ENCODE data around the gene TWIST2. TPM values are rescaled to one million over a fixed set of nuclear protein-coding genes. Genes with fewer than 3 reads are reported as not detected.

Gene TWIST2
- total RNA-seq, 2 experiments from 2014 or later = not detected

DNA sequence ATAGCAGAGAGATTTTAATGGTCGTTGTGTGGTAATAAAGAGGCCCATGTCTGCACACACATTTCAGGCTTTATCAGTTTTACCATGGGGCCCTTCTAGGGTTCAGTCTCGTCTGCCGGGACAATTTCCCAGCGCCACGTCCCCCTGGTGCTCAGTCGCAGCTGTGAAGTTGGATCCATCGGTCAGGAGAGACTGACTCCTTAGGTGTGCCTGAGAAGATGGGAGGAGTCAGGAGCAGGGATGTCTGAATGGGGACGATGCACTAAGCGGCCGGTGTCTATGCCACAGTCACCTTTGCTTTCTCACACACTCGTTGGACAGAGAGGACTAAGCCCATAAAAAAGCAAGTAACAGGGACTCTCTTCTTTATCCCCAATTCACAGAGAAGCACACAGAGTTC is 71.4 kb downstream of the TWIST2 start:
- no peak for DNase-seq
- no peaks in the 10 kb centered on the region for H3K36me3 ChIP-seq (ENCODE audit: insufficient read depth, low read length)
- Mint-ChIP-seq H3K27ac (no peak overlapping the region), H3K27me3 (peaks cover 35% of the 10 kb centered on the region), H3K4me1 (ENCODE audit: low read depth) (no peaks in the 10 kb centered on the region), H3K4me3 (no peak overlapping the region), H3K9me3 (no peaks in the 10 kb centered on the region), H3K36me3 (ENCODE audit: low read depth) (no peaks in the 10 kb centered on the region)
- H3K4me3 ChIP-seq (ENCODE audit: low read length) = no peak overlapping the region
- ATAC-seq (ENCODE audit: poor library complexity) = no peak
- peaks cover 0 to 6% of the 10 kb centered on the region in 2 experiments for H3K9me3 ChIP-seq (ENCODE audit: control insufficient read depth in 1 of 2, insufficient read depth in 1 of 2, low read length in 2 of 2)
- CTCF ChIA-PET = no interaction called here
- TF ChIP-seq, protein P1, sequence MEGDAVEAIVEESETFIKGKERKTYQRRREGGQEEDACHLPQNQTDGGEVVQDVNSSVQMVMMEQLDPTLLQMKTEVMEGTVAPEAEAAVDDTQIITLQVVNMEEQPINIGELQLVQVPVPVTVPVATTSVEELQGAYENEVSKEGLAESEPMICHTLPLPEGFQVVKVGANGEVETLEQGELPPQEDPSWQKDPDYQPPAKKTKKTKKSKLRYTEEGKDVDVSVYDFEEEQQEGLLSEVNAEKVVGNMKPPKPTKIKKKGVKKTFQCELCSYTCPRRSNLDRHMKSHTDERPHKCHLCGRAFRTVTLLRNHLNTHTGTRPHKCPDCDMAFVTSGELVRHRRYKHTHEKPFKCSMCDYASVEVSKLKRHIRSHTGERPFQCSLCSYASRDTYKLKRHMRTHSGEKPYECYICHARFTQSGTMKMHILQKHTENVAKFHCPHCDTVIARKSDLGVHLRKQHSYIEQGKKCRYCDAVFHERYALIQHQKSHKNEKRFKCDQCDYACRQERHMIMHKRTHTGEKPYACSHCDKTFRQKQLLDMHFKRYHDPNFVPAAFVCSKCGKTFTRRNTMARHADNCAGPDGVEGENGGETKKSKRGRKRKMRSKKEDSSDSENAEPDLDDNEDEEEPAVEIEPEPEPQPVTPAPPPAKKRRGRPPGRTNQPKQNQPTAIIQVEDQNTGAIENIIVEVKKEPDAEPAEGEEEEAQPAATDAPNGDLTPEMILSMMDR (IDR thresholded peaks at IDR 0.05) = no peak
- H3K27me3 ChIP-seq (ENCODE audit: control insufficient read depth in 1 of 2, insufficient read depth in 2 of 2, low read length in 2 of 2) = peaks cover 3 to 8% of the 10 kb centered on the region in 2 experiments
- no peak overlapping the region for H3K27ac ChIP-seq (ENCODE audit: low read depth in 1 of 2, low read length in 2 of 2)
- H3K4me1 ChIP-seq (ENCODE audit: insufficient read depth, low read length) = no peaks in the 10 kb centered on the region
- POLR2A ChIA-PET = no interaction called here
- intact Hi-C loops (cut with DNase I, micrococcal nuclease) = no loop called here

DNA sequence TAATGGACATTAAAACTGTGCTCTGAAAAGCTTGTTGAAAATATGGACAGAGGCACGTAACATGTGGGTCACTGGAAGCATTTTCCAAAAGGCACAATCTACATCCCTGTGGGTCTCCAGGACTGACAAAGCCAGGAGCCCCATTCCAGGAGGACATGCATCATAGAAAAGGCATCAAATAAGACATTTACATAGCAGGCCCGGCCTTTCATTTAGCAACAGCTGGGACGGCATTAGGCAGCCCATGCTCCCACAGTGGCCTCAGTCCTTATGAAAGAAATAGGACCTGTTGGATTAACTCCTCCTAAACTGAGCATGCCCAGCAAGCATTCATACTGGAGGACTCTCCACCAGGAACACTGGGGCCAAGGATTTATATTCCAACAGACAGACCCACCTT is 72.2 kb downstream of the TWIST2 start:
- Histone ChIP-seq H3K4me3 (ENCODE audit: low read length) (no peak overlapping the region), H3K36me3 (ENCODE audit: insufficient read depth, low read length) (no peaks in the 10 kb centered on the region), H3K9me3 (ENCODE audit: control insufficient read depth in 1 of 2, insufficient read depth in 1 of 2, low read length in 2 of 2) (peaks cover 0 to 6% of the 10 kb centered on the region in 2 experiments), H3K27me3 (ENCODE audit: control insufficient read depth in 1 of 2, insufficient read depth in 2 of 2, low read length in 2 of 2) (peaks cover 5 to 7% of the 10 kb centered on the region in 2 experiments), H3K4me1 (ENCODE audit: insufficient read depth, low read length) (no peaks in the 10 kb centered on the region), H3K27ac (ENCODE audit: low read depth in 1 of 2, low read length in 2 of 2) (no peak overlapping the region)
- no peaks in the 10 kb centered on the region for H3K36me3 Mint-ChIP-seq (ENCODE audit: low read depth)
- CTCF ChIA-PET = no interaction called here
- no peak for ATAC-seq (ENCODE audit: poor library complexity)
- no peaks in the 10 kb centered on the region for H3K9me3 Mint-ChIP-seq
- peaks cover 32% of the 10 kb centered on the region for H3K27me3 Mint-ChIP-seq
- DNase-seq = no peak
- no peak overlapping the region for H3K4me3 Mint-ChIP-seq
- intact Hi-C loops (cut with DNase I, micrococcal nuclease) = no loop called here
- TF ChIP-seq, protein P1 (IDR thresholded peaks at IDR 0.05) = no peak
- POLR2A ChIA-PET = no interaction called here
- H3K4me1 Mint-ChIP-seq (ENCODE audit: low read depth) = no peaks in the 10 kb centered on the region
- no peak overlapping the region for H3K27ac Mint-ChIP-seq

DNA sequence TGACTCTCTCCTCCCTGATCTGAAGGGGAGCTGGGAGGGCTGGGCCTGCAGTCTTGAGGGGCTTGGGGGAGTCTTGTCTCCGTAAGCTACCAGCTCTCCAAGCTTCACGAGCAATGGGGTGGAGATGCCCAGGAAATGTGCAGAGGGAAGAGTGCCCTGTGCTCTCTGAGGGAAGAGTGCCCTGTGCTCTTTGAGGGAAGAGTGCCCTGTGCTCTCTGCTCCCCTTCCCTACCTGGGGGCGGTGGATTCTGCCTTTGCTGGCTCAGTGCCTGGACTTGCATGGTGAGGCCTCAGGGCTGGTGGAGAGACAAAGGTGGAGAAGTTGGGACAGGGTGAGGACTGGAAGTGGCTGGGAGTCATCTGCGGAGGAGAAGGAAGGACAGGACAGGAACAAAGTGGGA is 72.7 kb downstream of the TWIST2 start:
- H3K27ac ChIP-seq (ENCODE audit: low read depth in 1 of 2, low read length in 2 of 2) = no peak overlapping the region
- peaks cover 5 to 7% of the 10 kb centered on the region in 2 experiments for H3K27me3 ChIP-seq (ENCODE audit: control insufficient read depth in 1 of 2, insufficient read depth in 2 of 2, low read length in 2 of 2)
- ChIA-PET CTCF (no interaction called here), POLR2A (no interaction called here)
- Mint-ChIP-seq H3K9me3 (no peaks in the 10 kb centered on the region), H3K36me3 (ENCODE audit: low read depth) (no peaks in the 10 kb centered on the region), H3K4me1 (ENCODE audit: low read depth) (no peaks in the 10 kb centered on the region), H3K27me3 (peaks cover 27% of the 10 kb centered on the region), H3K4me3 (no peak overlapping the region), H3K27ac (no peak overlapping the region)
- TF ChIP-seq, protein P1 (IDR thresholded peaks at IDR 0.05) = no peak
- ATAC-seq (ENCODE audit: poor library complexity) (no peak), DNase-seq (no peak)
- no peaks in the 10 kb centered on the region for H3K4me1 ChIP-seq (ENCODE audit: insufficient read depth, low read length)
- intact Hi-C loops (cut with DNase I, micrococcal nuclease) = no loop called here
- peaks cover 0 to 3% of the 10 kb centered on the region in 2 experiments for H3K9me3 ChIP-seq (ENCODE audit: control insufficient read depth in 1 of 2, insufficient read depth in 1 of 2, low read length in 2 of 2)
- no peaks in the 10 kb centered on the region for H3K36me3 ChIP-seq (ENCODE audit: insufficient read depth, low read length)
- H3K4me3 ChIP-seq (ENCODE audit: low read length) = no peak overlapping the region
